Trophoblast cell (in vitro differentiated cells and primary cell): ENCODE measurements around the gene SAMSN1.

Experiments
- DNase-seq, 2 donors: peaks; one replicate each; pipeline ENCODE4 v3.0.0-alpha.2; 2016
- H2AFZ ChIP-seq: 2 replicates; pipeline ENCODE4 v1.6.1; 2013; ENCODE audit warnings: low read length, moderate library complexity, mild to moderate bottlenecking; ENCODE audit not compliant: insufficient read depth, poor library complexity
- H2AK5ac ChIP-seq: 2 replicates; pipeline ENCODE4 v1.6.1; 2013; ENCODE audit warnings: mild to moderate bottlenecking, low read length
- H2BK120ac ChIP-seq: 2 replicates; pipeline ENCODE4 v1.6.1; 2013; ENCODE audit warnings: low read length, mild to moderate bottlenecking, moderate library complexity; ENCODE audit not compliant: insufficient read depth, poor library complexity
- H2BK12ac ChIP-seq: 2 replicates; pipeline ENCODE4 v1.6.1; 2013; ENCODE audit warnings: mild to moderate bottlenecking, low read length, moderate library complexity
- H2BK5ac ChIP-seq: 2 replicates; pipeline ENCODE4 v1.6.1; 2013; ENCODE audit warnings: low read length, low read depth, moderate library complexity, mild to moderate bottlenecking; ENCODE audit not compliant: poor library complexity
- H3K14ac ChIP-seq: 2 replicates; pipeline ENCODE4 v1.6.1; 2013; ENCODE audit warnings: mild to moderate bottlenecking, low read length
- H3K18ac ChIP-seq: 2 replicates; pipeline ENCODE4 v1.6.1; 2013; ENCODE audit warnings: mild to moderate bottlenecking, low read length
- H3K23ac ChIP-seq: 2 replicates; pipeline ENCODE4 v1.6.1; 2013; ENCODE audit warnings: low read length
- H3K27ac ChIP-seq: 2 replicates; pipeline ENCODE4 v1.5.1; 2013; ENCODE audit warnings: low read depth, mild to moderate bottlenecking, inconsistent platforms, low read length, moderate library complexity
- H3K27me3 ChIP-seq: 2 replicates; pipeline ENCODE4 v1.6.1; 2013; ENCODE audit warnings: inconsistent platforms, mild to moderate bottlenecking, low read length, moderate library complexity; ENCODE audit not compliant: insufficient read depth
- H3K36me3 ChIP-seq, 2 experiments: 1 replicate in 1 of 2; 2 replicates in 1 of 2; pipeline ENCODE4 v1.6.1; 2013; ENCODE audit warnings: low read length in 2 of 2, mild to moderate bottlenecking in 2 of 2, moderate library complexity in 1 of 2; ENCODE audit not compliant: insufficient read depth in 2 of 2, control insufficient read depth in 1 of 2
- H3K4ac ChIP-seq: 2 replicates; pipeline ENCODE4 v1.6.1; 2013; ENCODE audit warnings: low read depth, mild to moderate bottlenecking, low read length, moderate library complexity
- H3K4me1 ChIP-seq, 2 experiments: 1 replicate in 1 of 2; 2 replicates in 1 of 2; pipeline ENCODE4 v1.6.1; 2013; ENCODE audit warnings: low read length in 2 of 2, mild to moderate bottlenecking in 2 of 2, moderate library complexity in 1 of 2; ENCODE audit not compliant: insufficient read depth in 2 of 2, control insufficient read depth in 1 of 2
- H3K4me2 ChIP-seq: 2 replicates; pipeline ENCODE4 v1.6.1; 2013; ENCODE audit warnings: inconsistent platforms, mild to moderate bottlenecking, low read length, moderate library complexity
- H3K4me3 ChIP-seq: 2 replicates; pipeline ENCODE4 v1.5.1; 2013; ENCODE audit warnings: mild to moderate bottlenecking, low read depth, low read length, inconsistent platforms
- H3K79me1 ChIP-seq: one replicate; pipeline ENCODE4 v1.6.1; 2013; ENCODE audit warnings: low read length
- H3K79me2 ChIP-seq: 2 replicates; pipeline ENCODE4 v1.6.1; 2013; ENCODE audit warnings: low read length, mild to moderate bottlenecking; ENCODE audit not compliant: control insufficient read depth, insufficient read depth, poor library complexity
- H3K9ac ChIP-seq: 2 replicates; pipeline ENCODE4 v1.6.1; 2013; ENCODE audit warnings: mild to moderate bottlenecking, low read length
- H3K9me3 ChIP-seq: 2 replicates; pipeline ENCODE4 v1.6.1; 2013; ENCODE audit warnings: low read depth, mild to moderate bottlenecking, control low read depth, inconsistent platforms, low read length; ENCODE audit not compliant: insufficient read depth
- H4K12ac ChIP-seq: 2 replicates; pipeline ENCODE4 v1.6.1; 2013; ENCODE audit warnings: low read depth, mild to moderate bottlenecking, low read length, moderate library complexity
- H4K8ac ChIP-seq: 2 replicates; pipeline ENCODE4 v1.6.1; 2013; ENCODE audit warnings: low read depth, mild to moderate bottlenecking, low read length, moderate library complexity
- H4K91ac ChIP-seq: one replicate; pipeline ENCODE4 v1.6.1; 2013; ENCODE audit warnings: low read depth, mild to moderate bottlenecking, low read length, moderate library complexity
- WGBS: extraction: QIAGEN DNeasy Blood & Tissue Kit; methylation state at CpG from one replicate; pipeline ENCODE4 v1.1.7; 2013; ENCODE audit warnings: missing lambda C conversion rate; ENCODE audit not compliant: insufficient read length, insufficient coverage; ENCODE audit errors: extremely low coverage; 5-methylcytosine and 5-hydroxymethylcytosine counted together

The SAMSN1 gene

DNA sequence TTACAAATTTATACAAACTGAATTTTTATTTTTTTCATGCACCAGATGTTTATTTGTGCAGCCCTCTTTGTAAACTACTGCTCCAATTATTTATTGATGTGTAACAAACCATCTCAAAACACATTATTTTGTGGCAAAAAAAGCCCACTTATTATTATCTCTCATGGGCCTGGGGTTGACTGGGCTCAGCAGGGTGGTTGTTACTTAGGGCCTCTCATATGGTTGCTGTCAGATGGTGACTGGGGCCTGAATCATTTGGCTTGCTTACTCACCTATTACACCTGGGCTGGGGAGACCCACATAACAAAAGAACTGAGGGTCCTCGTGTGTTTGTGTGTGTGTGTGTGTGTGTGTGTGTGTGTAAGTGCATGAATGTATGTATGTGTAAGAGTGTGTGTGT, 110.7 kb downstream of the SAMSN1 start:
- DNase-seq: no peak
- Histone ChIP-seq H3K36me3 (no peaks in the 10 kb centered on the region), H3K14ac (no peak overlapping the region), H3K9me3 (no peaks in the 10 kb centered on the region), H2AK5ac (no peak overlapping the region), H3K79me1 (no peaks in the 10 kb centered on the region), H3K4me1 (no peaks in the 10 kb centered on the region), H3K9ac (no peak overlapping the region), H4K8ac (no peak overlapping the region), H4K91ac (no peak overlapping the region), H4K12ac (no peak overlapping the region), H2BK12ac (no peak overlapping the region), H3K4me2 (no peak overlapping the region), H3K79me2 (no peaks in the 10 kb centered on the region), H3K27ac (no peak overlapping the region), H3K4ac (no peak overlapping the region), H3K27me3 (no peaks in the 10 kb centered on the region), H3K23ac (no peak overlapping the region), H3K4me3 (no peak overlapping the region), H2BK120ac (no peak overlapping the region), H2BK5ac (no peak overlapping the region), H3K18ac (no peak overlapping the region), H2AFZ (no peak overlapping the region)
- no CpG with 5 or more reads among the region's 1 CpG for WGBS
